HG03520 (cell line): ENCODE results near the gene POLR1H.

ENCODE experiments used
- ATAC-seq: cut with Tn5 transposase; IDR thresholded peaks from one replicate; pipeline ENCODE4 v1.9.1; 2021; ENCODE audit warnings: mild to moderate bottlenecking, moderate library complexity; ENCODE audit not compliant: unreplicated experiment

POLR1H gene

DNA sequence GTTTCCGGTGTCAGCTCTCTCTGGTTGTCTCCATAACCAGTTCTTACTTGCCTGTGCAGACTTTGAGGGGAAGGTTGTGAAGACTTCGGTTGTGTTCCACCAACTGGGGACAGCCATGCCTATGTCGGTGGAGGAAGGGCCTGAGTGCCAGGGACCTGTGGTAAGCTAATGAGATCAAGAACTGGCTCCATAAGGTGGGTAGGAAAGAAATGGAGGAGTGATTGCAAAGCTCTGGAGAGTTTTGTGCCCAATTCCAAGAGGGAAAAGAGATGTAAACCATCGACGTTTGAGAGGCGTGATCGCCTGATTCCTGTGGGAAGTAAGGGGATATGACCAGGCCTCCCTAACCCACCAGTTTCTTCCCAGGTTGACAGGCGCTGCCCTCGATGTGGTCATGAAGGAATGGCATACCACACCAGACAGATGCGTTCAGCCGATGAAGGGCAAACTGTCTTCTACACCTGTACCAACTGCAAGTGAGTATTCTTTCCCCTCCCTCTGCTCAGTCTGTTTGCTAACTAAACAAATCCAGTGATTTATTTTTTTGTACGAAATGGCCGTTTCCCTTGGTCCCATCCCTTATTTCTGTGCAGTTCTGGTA, 893 bp downstream of the POLR1H start:
- no peak for ATAC-seq

- ATAC-seq, result no peak
Measured at GRCh38 chr6:30062471-30063178, 1.6 kb downstream of the POLR1H start.

DNA sequence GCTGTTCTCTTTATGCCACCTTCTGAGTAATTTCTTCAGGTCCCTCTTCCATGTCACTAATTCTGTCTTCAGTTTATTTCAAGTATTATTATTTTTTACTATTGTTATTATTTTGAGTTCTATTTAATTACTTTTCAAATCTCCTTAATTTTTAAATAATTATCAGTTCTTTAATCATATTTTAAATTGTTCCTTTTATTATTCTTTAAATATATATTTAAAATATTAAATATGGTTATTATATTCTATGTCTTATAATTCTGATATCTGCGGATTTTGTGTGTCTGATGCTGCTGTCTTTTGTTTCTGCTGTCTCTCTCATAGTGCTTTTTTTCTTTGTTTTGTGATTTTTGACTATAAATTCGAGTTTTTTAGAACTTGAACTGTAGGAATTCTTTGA, 2.2 kb downstream of the POLR1H start:
- no peak for ATAC-seq

DNA sequence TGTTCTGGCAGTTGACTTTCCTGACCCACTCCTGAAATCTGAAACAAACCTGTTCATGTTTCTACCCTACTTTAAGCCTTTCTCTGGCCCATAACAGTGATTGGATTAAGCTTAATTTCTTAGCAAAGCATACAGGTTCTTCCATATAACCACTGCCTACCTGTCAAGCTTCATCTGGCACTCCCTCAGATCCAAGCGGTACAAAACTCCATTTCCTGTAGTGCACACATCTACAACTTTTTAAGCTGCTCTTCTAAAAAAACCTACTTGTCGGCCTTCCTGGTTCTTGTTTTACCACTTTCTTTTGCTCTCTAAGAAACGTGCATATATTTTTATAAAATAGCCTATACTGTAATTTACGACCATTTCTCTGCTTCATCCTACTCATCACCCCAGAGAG, 5.0 kb downstream of the POLR1H start:
- ATAC-seq, result no peak

GRCh38 chr6:30066577-30067459, 5.8 kb downstream of the POLR1H start, which contains the start of gene PPP1R11:
PPP1R11 (plus strand) TSS chr6:30067198; CDS start chr6:30067411, 213 bp downstream.
- peak; percentile 92 for ATAC-seq

- ATAC-seq, result no peak
Measured at GRCh38 chr6:30067460-30068139, 6.5 kb downstream of the POLR1H start.

GRCh38 chr6:30071081-30071818, 10.2 kb downstream of the POLR1H start:
- no peak for ATAC-seq

- ATAC-seq, result no peak
Measured at GRCh38 chr6:30071858-30072257, 10.8 kb downstream of the POLR1H start.

DNA sequence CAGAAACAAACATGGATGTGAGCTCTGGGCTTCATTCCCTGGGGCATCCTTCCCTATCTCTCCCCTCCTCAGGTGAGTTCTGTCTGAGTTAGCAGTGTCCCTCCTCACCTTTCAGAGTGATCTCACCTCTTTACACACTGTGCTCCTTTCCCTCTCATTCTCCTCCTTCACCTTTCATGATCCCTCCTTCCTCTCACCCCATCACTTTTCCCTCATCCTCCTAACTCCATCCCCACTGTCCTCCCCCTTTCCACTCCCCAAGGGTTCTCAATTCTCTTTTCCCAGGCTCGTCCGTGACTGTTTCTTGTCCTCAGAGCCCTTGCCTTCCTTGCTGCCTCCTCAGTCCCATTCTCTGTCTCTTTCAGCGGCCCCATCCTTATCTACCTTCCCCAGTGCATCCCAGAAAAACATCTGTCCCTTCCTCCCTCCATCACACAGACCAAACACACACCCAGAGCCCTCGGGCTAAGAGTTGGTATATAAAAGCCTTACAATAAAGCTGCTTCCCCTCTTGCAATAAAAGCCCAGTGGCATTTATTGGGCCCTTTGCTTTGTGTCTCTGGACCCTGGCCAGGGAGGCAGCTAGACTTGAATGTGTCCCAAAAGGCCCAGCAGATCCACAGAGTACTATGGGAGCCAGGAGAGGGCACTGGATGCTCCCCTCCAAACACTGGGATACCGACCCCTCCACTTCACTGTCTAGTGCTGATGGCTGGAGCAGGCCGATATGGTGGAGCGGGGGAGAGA, 12.6 kb downstream of the POLR1H start:
- ATAC-seq, result no peak

DNA sequence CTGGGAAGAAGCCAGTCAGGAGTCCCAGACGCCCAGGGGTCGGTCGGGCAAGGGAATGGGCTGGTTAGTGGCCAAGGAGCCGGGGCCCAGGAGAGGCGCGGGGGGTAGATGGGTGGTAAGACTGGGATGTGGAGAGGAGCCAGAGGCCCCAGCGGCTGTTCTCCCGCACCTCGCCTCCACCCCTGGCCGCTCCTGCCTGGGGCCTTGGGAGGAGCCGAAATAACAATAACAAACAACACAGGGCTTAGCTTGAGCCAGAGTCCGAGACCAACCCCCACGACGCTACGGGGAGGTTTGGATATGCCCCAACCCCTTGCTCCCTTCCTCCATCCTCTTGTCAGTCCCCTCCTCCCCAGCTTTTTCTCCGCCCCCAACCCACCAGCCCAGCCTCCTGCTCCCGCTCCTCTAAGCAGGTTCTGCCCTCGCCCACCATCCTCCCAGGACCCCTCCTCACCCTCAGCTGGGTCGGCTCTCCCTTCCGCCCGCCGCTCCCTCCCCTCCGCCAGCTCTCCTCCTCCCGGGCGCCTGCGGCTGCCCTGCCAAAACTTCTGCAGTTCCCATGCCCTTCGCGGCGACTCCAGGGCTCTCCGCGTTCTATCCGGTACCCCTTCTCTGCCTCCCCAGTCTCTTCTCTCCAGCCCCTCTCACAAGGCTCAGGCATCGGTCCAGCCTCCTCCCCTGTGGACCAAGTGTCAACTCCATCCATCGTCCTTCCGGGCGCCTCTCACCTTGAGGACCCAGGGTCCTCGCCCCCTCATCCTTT, 13.4 kb downstream of the POLR1H start:
- ATAC-seq, result no peak

DNA sequence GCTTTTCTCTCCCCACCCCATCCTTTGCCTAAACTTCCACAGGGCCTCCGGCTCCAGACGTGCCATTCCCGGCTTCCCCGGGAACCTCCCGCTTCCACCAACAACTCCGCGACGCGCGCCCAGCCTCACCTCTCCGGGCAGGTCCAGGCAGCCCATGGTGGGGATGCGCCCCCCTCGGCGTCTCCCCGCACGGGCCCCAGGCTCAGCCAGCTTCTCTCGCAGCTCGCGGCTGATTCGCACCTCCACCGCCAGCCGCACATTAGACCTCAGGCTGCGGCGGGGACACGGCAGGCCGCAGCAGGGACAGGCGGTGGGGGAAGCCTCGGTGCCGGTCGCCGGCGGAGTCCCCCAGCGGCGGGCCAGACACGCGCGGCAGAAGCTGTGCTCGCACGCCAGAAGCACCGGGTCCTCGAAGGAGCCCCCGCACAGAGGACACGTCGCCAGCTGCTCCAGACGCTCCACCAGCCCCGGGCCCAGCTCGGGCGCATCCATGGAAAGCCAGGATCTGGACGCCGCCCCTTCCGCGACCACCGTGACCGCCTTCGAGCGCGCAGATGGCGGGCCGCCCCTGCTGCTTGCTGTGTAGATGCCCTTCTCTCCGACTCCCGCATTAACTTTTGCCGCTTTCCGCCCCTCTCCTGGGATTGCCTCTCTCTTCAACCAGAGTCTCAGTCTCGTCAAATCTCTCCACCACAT, 14.2 kb downstream of the POLR1H start, which contains the start of gene RNF39:
Gene RNF39, minus strand, starts transcription at position 676 of the 696 bp plus-strand sequence. Its CDS starts 184 bp downstream, at position 492.
- ATAC-seq, result no peak

- no peak for ATAC-seq
Measured at GRCh38 chr6:30075790-30076732, 15.0 kb downstream of the POLR1H start.

- no peak for ATAC-seq
Measured at GRCh38 chr6:30077218-30077617, 16.2 kb downstream of the POLR1H start.

GRCh38 chr6:30087876-30088275, 26.8 kb downstream of the POLR1H start:
- ATAC-seq, result no peak

DNA sequence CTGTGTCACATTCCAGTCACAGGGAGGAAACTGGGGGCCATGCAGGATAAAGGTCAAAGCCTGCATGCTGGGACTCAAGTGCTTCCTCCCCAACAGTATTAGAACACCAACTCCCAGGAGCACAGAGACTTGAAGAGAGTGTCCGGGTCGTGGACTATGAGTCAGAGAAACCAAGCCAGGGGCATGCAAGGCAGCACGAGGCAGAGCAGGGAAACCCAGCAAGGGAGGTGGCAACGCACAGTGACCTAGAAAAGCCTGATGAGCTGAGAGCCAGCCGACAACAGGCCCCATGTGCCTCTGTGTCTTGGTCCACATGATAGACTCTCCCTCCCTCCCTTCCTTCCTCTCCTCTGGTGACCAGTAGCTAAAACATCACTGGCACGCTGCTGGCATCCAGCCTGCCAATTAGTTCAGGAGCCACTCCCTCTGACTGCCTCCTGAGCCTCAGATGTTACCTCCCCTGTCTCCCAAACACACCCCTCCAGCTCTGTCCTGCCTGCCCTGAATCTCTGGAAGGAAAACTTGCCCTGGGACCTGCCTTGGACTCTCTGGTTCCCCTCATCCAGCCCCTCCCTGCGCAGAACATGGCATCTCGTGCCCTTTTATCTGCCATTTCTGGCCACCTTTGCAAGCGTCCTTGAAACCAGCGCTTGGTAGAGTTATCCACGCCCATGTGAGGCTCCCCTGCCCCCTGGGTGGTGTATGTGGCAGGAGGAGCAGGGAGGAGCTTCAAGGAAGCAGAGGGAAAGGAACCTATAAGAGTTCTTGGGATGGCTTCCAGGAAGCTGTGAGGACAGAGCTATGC, 30.7 kb downstream of the POLR1H start:
- ATAC-seq, result no peak

DNA sequence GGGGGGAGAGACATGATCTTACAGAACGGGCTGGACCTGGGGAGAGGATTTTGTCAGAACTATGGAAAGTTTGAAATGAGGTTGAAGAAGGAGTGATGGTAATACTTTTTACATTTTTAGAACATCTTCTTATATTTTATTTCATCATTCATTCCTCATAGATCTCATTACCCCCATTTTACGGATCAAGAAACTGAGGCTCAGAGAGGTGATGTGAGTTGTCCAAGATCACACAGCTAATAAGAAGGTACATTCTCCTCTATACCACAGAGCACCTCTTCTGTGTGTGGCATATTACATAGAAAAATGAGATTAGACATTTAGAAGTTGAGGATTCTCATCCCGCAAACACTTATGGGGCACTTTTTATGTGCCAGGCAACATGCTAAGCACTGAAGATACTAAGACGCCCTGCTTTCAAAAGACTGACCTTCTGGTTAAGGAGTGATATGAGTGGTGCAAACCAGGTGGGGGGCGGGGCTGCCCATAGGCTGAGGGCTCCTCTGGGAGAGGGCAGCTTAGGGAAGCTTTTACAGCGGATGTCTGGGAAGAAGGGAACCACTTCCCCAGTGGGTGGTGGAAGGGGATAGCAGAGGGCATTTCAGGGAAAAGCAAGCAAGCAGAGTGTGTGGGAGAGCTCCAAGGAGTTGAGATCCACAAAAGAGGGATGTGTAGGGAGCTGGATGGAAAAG, 31.9 kb downstream of the POLR1H start:
- ATAC-seq, result no peak
